GM19238 (cell line): ENCODE measurements around the gene OLFM2.
"Not testable (repeated sequence)": the region's sequence is repeated elsewhere in the genome, so short reads cannot be mapped to it uniquely, and the experiment has no call there.

Source experiments
- DNase-seq: peaks from one replicate; pipeline ENCODE4 v3.0.0; 2011; ENCODE audit warnings: low spot score; ENCODE audit not compliant: insufficient read length

The OLFM2 gene

GRCh38 chr19:9863759-9864158 is 72.6 kb downstream of the OLFM2 start:
- DNase-seq, result no peak

GRCh38 chr19:9862938-9863337 is 73.4 kb downstream of the OLFM2 start:
- DNase-seq, result no peak

- no peak for DNase-seq
Observed at GRCh38 chr19:9861503-9861902, 74.8 kb downstream of the OLFM2 start.

- DNase-seq, result no peak
Observed at GRCh38 chr19:9860407-9860806, 75.9 kb downstream of the OLFM2 start.

GRCh38 chr19:9858766-9859165 is 77.5 kb downstream of the OLFM2 start:
- DNase-seq, result no peak

- no peak for DNase-seq
Observed at GRCh38 chr19:9857920-9858746, 78.2 kb downstream of the OLFM2 start.

GRCh38 chr19:9857076-9857721 is 79.1 kb downstream of the OLFM2 start:
- no peak for DNase-seq

GRCh38 chr19:9856609-9857008 is 79.7 kb downstream of the OLFM2 start:
- DNase-seq, result no peak

- DNase-seq, result no peak
Observed at GRCh38 chr19:9854282-9854846, 82.0 kb downstream of the OLFM2 start.

- no peak for DNase-seq
Observed at GRCh38 chr19:9850235-9850959, 85.9 kb downstream of the OLFM2 start.

GRCh38 chr19:9849791-9850190 is 86.5 kb downstream of the OLFM2 start:
- no peak for DNase-seq

- DNase-seq, result no peak
Observed at GRCh38 chr19:9848762-9849161, 87.6 kb downstream of the OLFM2 start.

- DNase-seq, result no peak
Observed at GRCh38 chr19:9848060-9848459, 88.3 kb downstream of the OLFM2 start.

- DNase-seq, result no peak
Observed at GRCh38 chr19:9847087-9847671, 89.1 kb downstream of the OLFM2 start.

GRCh38 chr19:9843626-9844273 is 92.6 kb downstream of the OLFM2 start:
- DNase-seq, result not testable (repeated sequence)

- no peak for DNase-seq
Observed at GRCh38 chr19:9842834-9843625, 93.3 kb downstream of the OLFM2 start.

GRCh38 chr19:9839415-9839814 is 96.9 kb downstream of the OLFM2 start:
- no peak for DNase-seq

- no peak for DNase-seq
Observed at GRCh38 chr19:9838324-9838723, 98.0 kb downstream of the OLFM2 start.

GRCh38 chr19:9836021-9836420 is 100.3 kb downstream of the OLFM2 start:
- no peak for DNase-seq

- DNase-seq, result no peak
Observed at GRCh38 chr19:9835507-9835949, 100.8 kb downstream of the OLFM2 start.
